Skin of body (tissue), 2 donors: ENCODE data around the gene HERC4. TPM values are rescaled to one million over a fixed set of nuclear protein-coding genes. Genes with fewer than 3 reads are reported as not detected.
"Not testable (repeated sequence)": the region's sequence is repeated elsewhere in the genome, so short reads cannot be mapped to it uniquely, and the experiment has no call there.

Source experiments
- DNase-seq: peaks from one replicate; lab custom pipeline; 2025; lab: John Stamatoyannopoulos, UW
- total RNA-seq: library from RNA; depleted of rRNA; stranded (reverse); fragments of >200 nt; gene quantifications from one replicate; pipeline ENCODE4 v1.2.3, GENCODE V29; 2014

HERC4 gene
- total RNA-seq, 1 donor from 2014 or later = 77.9 TPM

DNA sequence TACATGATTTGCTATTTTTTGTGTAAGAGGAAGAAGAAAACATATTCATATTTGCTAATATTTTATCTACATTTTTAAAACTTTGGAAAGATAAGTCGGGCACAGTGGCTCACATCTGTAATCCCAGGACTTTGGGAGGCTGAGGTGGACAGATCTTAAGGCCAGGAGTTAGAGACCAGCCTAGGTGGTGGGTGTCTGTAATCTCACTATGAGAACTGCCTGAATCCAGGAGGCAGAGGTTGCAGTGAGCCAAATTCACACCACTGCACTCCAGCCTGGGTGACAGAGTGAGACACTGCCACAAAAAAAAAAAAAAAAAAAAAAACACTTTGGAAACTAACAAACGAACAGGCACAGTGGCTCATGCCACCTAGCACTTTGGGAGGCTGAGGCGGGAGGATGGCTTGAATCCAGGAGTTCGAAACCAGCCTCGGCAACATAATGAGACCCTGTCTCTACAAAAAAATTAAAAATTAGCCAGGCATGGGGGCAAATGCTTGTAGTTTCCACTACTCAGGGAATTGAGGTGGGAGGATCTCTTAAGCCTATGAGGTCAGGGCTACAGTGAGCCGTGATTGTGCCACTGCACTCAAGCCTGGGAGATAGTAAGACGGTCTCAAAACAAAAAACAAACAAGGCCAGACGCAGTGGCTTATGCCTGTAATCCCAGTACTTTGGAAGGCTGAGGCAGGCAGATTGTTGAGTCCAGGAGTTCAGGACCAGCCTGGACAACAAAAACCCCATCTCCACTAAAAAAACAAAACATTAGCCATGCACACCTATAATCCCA lies 25.6 kb downstream of the HERC4 start:
- no peak for DNase-seq

DNA sequence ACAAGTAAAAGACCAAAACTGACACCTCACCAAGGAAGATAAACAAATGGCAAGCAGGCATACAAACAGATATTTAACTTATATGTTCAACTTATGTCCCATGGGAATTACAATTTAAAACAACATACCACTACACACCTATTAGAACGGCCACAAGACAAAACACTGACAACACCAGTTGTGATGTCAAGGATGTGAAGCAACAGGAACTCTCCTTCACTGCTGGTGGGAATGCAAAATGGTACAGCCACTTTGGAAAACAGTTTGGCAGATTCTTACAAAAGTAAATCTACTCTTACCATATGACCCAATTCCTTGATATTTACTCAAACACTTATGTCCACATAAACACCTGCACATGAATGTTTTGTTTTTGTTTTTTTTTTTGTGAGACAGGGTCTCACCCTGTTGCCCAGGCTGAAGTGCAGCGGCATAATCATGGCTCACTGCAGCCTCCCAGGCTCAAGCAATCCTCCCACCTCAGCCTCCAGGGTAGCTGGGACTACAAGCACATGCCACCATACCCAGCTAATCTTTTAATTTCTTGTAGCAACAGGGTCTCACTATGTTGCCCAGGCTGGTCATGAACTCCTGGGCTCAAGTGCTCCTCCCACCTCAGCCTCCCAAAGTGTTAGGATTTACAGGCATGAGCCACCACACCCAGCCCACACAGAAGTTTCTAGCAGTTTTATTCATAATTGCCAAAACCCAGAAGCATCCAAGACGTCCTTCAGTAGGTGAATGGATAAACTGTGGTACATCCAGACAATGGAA lies 27.3 kb downstream of the HERC4 start:
- no peak for DNase-seq

DNA sequence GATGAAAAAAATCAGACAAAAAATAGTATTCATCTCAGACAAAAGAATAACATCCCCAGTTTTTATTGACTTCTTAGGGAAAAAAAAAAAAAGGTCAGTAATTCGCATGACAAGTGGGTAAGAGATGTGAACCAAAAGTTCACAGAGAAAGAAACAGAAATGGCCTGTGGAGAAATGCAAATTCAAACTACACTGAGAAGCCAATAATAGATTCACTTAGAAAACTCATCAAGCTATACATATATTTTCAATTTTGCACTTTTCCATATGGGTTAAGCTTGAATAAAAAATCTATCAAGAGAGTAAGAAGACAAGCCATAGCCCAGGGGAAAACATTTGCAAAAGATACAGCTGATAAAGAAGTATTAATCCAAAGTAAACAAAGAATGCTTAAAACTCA lies 28.0 kb downstream of the HERC4 start:
- DNase-seq = no peak

DNA sequence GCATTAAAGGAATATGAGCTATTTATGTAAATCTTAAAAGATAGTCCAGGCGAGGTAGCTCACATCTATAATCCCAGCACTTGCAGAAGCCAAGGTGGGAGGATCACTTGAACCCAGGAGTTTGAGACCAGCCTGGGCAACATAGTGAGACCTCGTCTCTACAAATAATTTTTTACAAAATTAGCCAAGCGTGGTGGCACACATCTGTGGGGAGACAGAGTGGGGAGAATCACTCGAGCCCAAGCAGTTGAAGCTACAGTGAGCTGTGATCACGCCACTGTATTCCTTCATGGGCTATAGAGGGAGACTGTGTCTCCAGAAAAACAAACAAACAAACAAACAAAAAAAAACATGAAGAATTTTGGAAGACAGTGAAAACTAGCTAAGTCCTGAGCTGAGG lies 28.4 kb downstream of the HERC4 start:
- DNase-seq = no peak

DNA sequence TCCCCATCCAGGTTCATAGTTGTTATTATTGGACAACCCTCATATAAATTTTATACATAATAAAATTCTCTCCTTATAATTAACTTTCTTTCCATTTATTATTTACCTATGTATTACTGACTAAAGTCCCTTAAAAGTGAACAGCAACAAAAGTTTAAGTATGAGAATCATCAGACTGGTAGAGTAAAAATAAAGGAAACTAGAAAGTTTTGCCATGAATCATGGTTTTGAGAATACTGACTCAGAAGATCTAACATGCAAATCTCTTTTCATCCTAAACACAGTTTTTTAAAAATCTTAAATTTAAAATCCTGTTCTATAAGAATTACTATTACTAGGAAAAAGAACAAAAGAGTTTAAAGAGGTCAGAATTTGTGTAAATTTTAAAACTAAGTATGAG lies 32.1 kb downstream of the HERC4 start:
- DNase-seq = no peak

DNA sequence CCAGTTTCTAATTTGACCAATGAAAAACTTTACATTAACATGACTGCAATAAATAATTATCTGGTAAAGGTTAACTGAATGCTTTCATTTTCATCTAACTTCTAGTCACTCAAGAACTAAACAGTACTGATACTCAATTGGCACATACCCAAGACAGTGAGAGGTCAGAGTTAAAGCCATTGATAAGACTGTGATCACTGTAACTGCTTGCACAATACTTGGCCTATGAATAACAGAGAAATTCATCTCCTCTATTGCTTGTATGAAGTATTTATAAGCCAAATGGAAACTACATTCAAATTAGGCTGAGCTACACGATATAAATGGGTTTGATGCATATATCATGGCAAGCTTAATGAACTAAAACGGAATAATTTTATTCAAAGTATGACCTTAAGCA lies 43.0 kb downstream of the HERC4 start:
- DNase-seq = no peak

DNA sequence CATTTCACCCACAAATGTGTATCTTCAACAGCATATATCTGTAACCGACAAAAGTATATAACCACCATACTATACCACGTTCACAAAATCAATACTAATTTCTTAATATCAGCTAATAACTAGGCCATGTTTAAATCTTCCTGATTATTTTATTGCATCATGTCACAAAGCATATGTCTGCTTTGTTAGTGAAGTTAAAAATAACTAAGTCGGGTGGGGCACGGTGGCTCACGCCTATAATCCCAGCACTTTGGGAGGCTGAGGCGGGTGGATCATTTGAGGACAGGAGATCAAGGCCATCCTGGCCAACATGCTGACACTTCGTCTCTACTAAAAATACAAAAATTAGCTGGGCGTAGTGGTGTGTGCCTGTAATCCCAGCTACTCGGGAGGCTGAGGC lies 47.7 kb downstream of the HERC4 start:
- DNase-seq = no peak

DNA sequence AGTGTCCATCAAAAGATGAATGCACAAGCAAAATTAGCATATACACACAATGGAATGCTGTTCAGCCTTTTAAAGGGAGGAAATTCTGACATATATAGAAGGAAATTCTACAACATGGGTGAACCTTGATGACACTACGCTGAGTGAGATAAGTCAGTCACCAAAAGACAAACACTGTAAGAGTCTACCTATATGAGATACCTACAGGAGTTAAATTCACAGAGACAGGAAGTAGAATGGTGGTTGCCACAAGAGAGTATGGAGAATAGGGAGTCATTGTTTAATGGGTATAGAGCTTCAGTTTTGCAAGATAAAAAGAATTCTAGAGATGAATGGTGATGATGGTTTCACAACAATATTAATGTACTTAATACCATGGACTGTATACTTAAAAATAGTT lies 51.8 kb downstream of the HERC4 start:
- DNase-seq = no peak

DNA sequence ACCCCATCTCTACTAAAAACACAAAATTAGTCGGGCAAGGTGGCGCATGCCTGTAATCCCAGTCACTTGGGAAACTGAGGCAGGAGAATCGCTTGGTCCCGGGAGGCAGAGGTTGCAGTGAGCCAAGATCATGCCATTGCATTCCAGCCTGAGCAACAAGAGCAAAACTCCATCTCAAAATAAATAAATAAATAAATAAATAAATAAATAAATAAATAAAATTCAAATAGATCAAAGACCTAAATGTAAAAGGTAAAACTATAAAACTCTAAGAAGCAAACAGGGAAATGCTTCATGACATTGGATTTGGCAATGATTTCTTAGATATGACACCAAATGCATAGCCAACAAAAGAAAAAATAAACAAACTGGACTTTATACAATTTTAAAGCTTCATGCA lies 52.8 kb downstream of the HERC4 start:
- DNase-seq = not testable (repeated sequence)

DNA sequence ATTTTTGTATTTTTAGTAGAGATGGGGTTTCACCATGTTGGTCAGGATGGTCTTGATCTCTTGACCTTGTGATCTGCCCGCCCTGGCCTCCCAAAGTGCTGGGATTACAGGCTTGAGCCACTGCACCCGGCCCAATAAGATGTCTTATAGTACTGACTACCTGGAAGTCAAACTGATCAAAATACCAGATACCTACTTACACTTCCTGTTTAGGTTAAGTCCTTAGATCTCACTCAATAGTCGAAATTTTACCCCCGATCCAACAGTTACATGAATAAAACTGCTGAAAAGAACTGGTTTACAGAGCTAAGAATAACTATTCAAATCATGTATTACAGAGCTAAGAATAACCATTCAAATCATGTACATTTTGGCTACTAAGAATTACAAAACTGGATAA lies 58.6 kb downstream of the HERC4 start:
- not testable (repeated sequence) for DNase-seq

DNA sequence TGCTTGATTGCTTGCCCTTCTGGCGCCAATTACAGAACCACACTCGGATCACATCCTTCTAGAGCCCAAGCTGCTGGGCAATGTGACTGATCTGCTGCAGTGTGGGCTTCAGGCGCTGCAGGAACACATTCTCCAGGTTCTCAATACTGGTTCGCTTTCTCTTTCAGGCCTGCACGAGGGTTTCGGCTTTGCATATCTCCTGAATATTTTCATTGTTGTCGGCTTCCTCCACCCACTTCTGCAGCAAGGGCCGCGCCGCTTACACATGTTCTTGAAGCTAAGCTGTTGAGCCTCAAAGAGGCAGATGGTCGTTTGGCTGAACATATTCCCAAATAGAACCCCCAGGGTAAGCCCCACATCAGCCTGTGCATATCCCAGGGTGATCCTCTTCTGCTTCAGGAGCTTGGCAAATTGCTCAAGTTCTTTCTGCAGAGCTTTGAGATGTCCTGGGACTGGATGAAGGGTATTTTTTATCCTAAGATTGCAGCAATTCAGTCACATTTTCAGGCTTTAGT lies 64.6 kb downstream of the HERC4 start:
- DNase-seq = no peak

DNA sequence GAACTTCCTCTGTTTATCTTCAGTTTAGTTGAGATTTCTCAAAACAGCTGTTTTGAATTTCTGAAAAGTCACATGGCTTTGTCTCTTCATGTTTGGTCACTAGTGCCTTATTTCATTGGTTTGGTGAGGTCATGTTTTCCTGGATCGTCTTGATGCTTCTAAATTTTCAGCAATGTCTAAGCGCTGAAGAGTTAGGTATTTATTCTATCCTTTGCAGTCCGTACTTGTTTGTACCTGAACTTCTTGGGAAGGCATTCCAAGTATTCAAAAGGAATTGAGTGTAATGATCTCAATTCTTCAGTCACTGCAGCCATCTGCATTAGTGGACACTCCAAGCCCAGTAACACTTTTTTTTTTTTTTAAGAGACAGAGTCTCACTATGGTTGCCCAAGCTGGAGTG lies 67.7 kb downstream of the HERC4 start:
- DNase-seq = no peak

DNA sequence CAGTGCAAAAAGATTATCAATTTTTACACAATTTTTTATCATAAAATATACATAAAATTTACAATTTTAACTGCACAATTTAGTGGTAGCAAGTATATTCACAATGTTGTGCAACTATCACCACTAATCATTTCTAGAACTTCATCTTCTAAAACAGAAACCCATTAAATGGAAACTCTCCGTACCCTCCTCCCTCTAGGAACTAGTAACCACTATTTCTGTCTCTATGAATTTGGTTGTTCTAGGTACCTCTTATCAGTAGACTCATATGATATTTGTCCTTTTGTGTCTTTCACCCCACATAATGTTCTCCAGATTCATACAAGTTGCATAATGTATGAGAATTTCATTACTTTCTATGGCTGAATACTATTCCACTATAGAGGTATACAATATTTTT lies 73.5 kb downstream of the HERC4 start:
- DNase-seq = no peak

DNA sequence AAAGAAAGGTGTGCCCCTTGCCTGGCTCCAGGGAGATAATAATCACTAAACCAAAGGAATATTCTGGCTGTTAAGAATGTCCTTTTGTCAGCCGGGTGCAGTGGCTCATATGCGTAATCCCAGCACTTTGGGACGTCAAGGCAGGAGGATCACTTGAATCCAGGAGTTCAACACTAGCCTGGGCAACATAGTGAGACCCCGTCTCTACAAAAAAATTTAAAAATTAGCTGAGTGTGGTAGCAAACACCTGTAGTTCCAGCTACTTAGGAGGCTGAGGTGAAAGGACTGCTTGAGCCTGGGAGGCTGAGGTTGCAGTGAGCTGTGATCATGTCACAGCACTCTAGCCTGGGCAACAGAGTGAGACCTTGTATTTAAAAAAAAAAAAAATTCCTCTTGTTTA lies 74.1 kb downstream of the HERC4 start:
- DNase-seq = no peak

DNA sequence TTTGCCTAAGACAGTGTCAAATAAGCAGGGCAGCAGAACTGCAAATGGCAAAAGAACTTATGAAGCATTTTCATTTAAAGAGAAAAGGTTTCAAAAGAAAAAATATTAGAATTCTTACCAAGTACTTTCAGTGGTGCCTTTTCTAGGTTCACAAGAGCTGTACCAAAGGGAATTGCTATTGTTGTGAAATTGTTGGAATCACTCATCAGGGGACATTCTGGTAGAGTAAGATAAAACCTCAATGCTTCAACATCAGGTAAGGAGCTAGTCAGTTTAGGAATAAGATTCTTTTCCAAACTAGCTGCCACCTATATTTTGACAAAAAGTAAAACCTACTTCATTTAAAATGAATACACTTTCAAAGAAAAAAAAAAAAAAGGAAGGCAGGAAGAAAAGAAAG lies 85.0 kb downstream of the HERC4 start:
- DNase-seq = no peak

DNA sequence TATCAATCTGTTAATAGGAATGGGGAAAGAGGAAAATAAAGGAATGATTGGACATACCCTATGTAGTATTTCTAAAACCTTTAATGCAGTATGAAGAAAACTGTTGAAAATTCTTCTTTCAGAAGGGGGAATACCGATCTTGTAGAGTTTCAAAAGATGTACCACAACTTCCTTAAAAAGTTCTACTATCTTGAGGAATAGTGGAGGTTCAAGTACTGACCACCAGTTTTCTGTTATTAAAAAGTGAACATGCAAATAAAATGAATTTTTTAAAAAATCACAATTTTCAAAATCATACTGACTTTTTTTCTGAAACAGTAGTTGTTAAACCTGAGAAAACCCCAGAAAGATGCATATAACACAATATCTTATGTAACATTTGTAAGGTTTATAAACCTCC lies 86.5 kb downstream of the HERC4 start:
- no peak for DNase-seq

DNA sequence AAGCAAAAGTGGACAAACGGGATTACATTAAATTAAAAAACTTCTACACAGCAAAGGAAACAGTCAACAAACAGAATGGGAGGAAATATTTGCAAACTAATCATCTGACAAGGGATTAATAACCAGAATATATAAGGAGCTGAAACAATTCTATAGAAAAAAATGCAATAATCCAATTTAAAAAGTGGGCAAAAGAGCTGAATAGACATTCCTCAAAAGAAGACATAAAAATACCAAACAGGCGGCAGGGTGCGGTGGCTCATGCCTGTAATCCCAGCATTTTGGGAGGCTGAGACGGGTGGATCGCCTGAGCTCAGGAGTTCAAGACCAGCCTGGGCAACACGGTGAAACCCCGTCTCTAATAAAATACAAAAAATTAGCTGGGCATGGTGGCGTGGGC lies 92.5 kb downstream of the HERC4 start:
- not testable (repeated sequence) for DNase-seq

DNA sequence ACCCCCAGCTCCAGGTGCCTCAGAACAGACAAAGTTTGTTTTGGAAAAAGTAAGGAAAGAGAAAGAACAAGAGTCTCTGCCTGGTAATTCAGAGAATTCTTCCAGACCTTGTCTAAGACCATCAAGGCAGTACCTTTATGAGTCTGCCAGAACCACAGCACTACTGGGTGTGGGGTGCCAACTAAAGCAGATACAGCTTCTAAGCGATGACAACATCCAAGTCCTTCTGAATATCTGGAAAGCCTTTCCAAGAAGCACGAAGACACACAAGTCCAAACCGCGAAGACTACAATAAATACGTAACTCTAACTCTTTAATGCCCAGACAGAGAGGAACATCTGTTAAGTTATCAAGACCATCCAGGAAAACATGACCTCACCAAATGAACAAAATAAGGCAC lies 96.3 kb downstream of the HERC4 start:
- DNase-seq = no peak

DNA sequence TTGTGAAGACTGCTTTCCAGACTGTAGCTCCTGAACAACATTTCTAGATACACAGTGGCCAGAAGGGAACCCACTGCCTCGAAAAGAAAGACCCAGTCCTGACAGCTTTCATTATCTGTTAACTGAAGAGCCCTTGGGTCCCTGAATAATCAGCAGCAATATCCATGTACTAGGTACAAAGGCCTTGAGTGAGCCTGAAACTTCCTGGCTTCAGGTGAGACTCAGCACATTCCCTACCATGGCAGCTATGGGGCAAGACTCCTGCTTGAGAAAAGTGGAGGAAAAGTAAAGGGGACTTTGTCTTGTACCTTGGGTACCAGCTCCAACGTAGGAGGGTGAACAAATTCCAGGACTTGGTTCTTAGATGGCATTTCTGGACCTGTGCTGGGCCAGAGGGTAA lies 97.8 kb downstream of the HERC4 start:
- DNase-seq = no peak

DNA sequence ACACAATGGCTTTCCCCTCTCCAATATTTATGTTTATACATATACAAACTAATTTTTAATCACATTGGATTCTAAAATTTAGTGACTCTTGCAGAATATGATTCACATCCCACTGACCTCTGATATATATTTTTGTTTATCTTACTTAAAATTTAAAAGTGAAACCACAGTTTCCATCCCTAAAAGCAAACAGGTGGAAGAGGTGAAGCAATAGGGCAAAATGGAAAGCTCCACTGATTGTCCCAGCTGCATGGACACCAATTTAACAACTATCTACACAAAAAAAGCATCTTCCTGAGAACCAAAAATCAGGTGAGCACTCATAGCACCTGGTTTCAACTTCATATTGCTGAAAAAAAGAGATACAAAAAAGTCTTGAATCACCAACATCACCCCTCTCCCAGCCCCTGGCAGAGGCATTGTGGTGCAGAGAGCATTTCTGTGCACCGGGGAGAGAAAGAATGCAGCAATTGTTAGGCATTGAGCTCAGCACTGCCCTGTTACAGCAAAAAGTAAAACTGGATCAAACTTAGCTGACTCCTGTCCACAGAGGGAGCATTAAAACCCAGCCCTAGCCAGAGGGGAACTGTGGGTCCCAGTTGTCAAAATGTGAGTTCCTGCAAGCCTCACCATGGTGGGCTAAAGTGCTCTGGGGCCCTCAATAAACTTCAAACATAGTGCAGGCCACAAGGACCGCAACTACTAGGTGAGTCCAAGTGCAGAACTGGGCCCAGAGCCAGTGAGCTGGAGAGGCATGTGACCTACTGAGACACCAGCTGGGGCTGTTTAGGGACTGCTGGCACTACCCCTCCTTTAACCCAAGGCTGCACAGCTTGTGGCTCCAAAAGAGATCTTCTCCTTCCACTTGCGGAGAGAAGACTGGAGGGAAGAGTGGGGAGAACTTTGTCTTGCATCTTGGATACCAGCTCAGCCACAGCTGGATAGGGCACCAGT lies 98.5 kb downstream of the HERC4 start:
- no peak for DNase-seq

DNA sequence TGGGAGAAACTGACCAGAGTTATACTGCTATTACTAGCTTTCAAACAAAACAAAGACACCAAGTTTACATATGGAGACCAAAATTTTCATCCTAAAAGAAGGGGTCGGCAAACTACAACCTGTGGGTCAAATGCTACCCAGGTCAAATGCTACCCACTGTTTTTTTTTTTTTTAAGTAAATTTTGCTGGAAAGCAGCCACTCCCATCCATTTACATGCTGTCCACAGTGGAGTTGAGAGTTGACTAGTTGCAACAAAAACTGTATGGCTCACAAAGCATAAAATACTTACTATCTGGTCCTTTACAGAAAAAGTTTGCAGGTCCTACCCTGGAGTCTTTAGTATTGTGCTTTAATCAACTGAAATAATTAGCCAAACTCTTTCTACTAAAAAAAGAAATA lies 99.2 kb downstream of the HERC4 start:
- DNase-seq = no peak

DNA sequence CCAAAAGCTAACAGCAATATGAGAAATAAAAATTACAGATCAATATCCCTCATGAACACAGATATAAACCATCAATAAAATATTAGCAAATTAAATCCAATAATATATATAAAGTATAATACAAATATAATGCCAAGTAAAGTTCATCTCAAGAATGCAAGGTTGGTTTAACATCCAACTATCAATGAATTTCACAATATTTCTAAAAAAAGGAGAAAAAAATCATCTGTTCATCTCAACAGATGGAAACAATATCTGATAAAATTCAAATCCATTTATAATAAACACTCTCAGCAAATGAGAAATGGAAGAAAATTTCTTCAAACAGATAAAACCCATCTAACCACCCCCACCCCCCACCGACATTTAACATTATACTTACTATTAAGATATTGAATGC lies 103.8 kb downstream of the HERC4 start:
- no peak for DNase-seq
